ENCODE results near the gene SPDYE4.

Gene SPDYE4

DNA sequence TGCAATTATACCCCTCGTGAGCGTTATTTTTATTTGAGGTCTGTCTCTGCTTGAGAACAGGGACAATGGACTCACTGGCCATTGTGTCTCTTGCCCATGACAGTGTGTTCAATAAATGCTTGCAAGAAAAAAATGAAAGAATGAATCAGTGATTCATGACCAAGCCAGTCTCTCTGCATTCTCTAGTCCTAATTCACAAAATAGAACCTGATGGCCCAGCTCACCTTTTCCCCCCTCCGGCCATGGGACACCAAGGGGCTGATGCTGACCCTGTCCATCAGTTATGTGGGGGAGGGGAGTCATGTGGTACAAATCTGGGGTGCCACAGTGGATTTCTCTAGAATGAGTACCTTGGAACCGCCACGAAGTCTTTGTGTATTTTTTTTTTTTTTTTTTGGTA, 51.9 kb downstream of the SPDYE4 start:
- Histone ChIP-seq H3K27ac (no peak overlapping the region), H3K27me3 (no peaks in the 10 kb centered on the region), H4K20me1 (no peaks in the 10 kb centered on the region), H3K36me3 (no peaks in the 10 kb centered on the region), H3K4me2 (no peak overlapping the region), H3K4me3 (no peak overlapping the region), H3K9ac (no peak overlapping the region), H3K4me1 (peaks cover 43% of the 10 kb centered on the region), H3K9me3 (peaks cover 10% of the 10 kb centered on the region; the same call in 1 of the 2 replicates)
- no peak for TF ChIP-seq Cebpa-rat (IDR thresholded peaks at IDR 0.05)

DNA sequence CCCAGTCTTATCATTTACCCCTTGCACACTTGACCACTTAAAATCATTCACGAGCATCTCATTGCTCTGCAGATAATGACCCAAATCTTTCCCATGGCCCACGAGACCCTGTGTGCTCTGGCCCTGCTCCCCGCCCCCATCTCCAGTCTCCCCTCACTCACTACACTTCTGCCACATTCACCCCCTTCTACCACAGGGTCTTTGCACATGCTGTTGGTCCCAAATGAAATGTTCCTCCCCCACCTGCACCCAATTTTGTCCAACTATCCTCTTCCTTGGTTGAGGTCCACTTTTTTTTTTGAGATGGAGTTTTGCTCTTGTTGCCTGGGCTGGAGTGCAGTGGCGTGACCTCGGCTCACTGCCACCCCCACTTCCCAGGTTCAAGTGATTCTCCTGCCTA, 52.9 kb downstream of the SPDYE4 start:
- Histone ChIP-seq H3K27me3 (no peaks in the 10 kb centered on the region), H4K20me1 (no peaks in the 10 kb centered on the region), H3K9ac (no peak overlapping the region), H3K27ac (no peak overlapping the region), H3K4me3 (no peak overlapping the region), H3K9me3 (peaks cover 10% of the 10 kb centered on the region; the same call in 1 of the 2 replicates), H3K4me1 (peaks cover 47% of the 10 kb centered on the region), H3K4me2 (no peak overlapping the region), H3K36me3 (no peaks in the 10 kb centered on the region)
- TF ChIP-seq Cebpa-rat (IDR thresholded peaks at IDR 0.05) = no peak

DNA sequence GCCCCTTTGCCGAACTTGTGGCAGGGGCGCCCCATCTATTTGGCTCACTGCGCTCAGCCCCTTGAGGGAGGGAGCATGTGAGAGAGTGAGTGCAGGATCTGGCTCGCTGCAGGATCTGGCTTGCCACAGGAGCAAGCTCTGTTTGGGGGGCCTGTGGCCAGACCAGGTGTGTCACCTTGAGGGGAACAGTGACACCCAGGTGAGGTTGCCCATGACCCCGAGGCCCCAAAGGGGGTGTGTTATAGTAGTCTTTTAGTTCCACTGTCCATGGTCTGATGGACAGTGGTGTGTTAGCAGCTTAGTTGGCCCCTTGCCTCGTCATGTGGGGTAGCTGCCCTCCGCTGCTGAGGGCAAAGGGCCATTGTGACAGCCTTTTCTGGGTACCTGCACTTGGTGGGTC, 55.3 kb downstream of the SPDYE4 start:
- Histone ChIP-seq H3K4me3 (no peak overlapping the region), H3K4me2 (no peak overlapping the region), H3K9me3 (peaks cover 10% of the 10 kb centered on the region; the same call in 1 of the 2 replicates), H3K4me1 (peaks cover 36% of the 10 kb centered on the region), H3K27me3 (no peaks in the 10 kb centered on the region), H3K27ac (no peak overlapping the region), H4K20me1 (no peaks in the 10 kb centered on the region), H3K36me3 (no peaks in the 10 kb centered on the region), H3K9ac (no peak overlapping the region)
- no peak for TF ChIP-seq Cebpa-rat (IDR thresholded peaks at IDR 0.05)

DNA sequence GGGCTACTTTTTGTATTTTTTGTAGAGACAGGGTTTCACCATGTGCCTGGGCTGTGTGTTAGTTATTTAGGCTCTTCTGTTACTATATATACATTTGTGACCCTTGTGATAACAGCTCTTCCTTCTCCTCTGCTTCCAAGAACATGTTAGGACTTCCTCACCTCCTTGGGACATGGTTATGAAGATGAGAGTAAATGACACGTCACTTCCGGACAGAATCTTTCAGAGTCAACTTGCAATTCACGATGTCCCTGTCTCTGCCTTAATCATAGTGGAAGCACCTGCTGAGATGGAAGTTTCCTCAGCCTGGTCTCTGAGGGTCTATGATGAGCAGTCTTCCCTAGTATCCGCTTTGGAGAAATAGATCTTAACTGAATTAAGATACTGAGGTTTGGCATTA, 56.6 kb downstream of the SPDYE4 start:
- H3K9ac ChIP-seq = no peak overlapping the region
- H3K9me3 ChIP-seq = peaks cover 10% of the 10 kb centered on the region; the same call in 1 of the 2 replicates
- H3K27me3 ChIP-seq = no peaks in the 10 kb centered on the region
- no peaks in the 10 kb centered on the region for H4K20me1 ChIP-seq
- no peak overlapping the region for H3K4me3 ChIP-seq
- no peaks in the 10 kb centered on the region for H3K36me3 ChIP-seq
- peak overlapping the region; percentile 66 for H3K4me2 ChIP-seq
- peak overlapping the region; percentile 27; the same call in 1 of the 2 replicates for H3K27ac ChIP-seq
- TF ChIP-seq Cebpa-rat (IDR thresholded peaks at IDR 0.05) = no peak
- H3K4me1 ChIP-seq = peaks cover 23% of the 10 kb centered on the region

DNA sequence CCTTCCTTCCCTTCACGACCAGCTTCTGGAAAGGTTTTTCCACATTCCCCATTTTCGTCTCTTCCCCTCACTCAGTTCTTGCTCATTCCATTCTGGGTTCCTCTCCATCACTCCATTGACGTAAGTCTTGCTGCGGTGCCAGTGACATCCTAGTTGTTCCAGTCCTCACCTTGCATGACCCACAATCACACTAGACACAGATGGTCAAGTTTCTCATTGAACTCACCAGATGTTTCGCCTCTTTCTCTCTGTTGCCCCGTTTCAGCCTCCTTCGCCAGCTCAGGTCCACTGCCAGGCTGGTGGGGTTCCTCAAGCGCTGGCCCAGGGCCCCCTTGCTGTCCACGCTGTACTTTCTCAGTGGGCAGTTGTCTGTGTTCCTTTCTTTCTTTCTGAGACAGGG, 57.1 kb downstream of the SPDYE4 start:
- Histone ChIP-seq H3K9me3 (peaks cover 10% of the 10 kb centered on the region; the same call in 1 of the 2 replicates), H3K4me3 (no peak overlapping the region), H3K27me3 (no peaks in the 10 kb centered on the region), H3K4me1 (peaks cover 22% of the 10 kb centered on the region), H3K36me3 (no peaks in the 10 kb centered on the region), H4K20me1 (no peaks in the 10 kb centered on the region), H3K4me2 (peak overlapping the region; percentile 66), H3K27ac (no peak overlapping the region), H3K9ac (no peak overlapping the region)
- no peak for TF ChIP-seq Cebpa-rat (IDR thresholded peaks at IDR 0.05)

Measured in BLaER1 (cell line).